Activated T-helper 1 cell treated with anti-CD3 and anti-CD28 coated beads, Interleukin-12 subunit alpha, Interleukin-12 subunit beta, Interleukin-2, Interleukin-4 antibody, amounts not matched to agents 30 ng/mL and 10 ng/mL and 1 ng/mL, durations not matched to agents 14 hours and 24 hours and 36 hours (primary cell): ENCODE results near the gene LZTR1. TPM values are rescaled to one million over a fixed set of nuclear protein-coding genes. Genes with fewer than 3 reads are reported as not detected.
"Not testable (repeated sequence)": the region's sequence is repeated elsewhere in the genome, so short reads cannot be mapped to it uniquely, and the experiment has no call there.

Experiments
- DNase-seq: peaks from one replicate; pipeline ENCODE4 v3.0.0; 2021; ENCODE audit warnings: low spot score
- H3K27ac Mint-ChIP-seq: one replicate; pipeline ENCODE4 v1.8.0; 2021; ENCODE audit warnings: mild to moderate bottlenecking, mixed read lengths
- H3K27me3 Mint-ChIP-seq: one replicate; pipeline ENCODE4 v1.8.0; 2022; ENCODE audit warnings: mild to moderate bottlenecking, moderate library complexity, mixed read lengths; ENCODE audit not compliant: insufficient read depth
- H3K36me3 Mint-ChIP-seq: one replicate; pipeline ENCODE4 v1.8.0; 2021; ENCODE audit warnings: low read depth, mixed read lengths
- H3K4me1 Mint-ChIP-seq: one replicate; pipeline ENCODE4 v1.8.0; 2021; ENCODE audit warnings: low read depth, mixed read lengths
- H3K4me3 Mint-ChIP-seq: one replicate; pipeline ENCODE4 v1.8.0; 2021; ENCODE audit warnings: mild to moderate bottlenecking, moderate library complexity, mixed read lengths
- H3K9me3 Mint-ChIP-seq: one replicate; pipeline ENCODE4 v1.8.0; 2021; ENCODE audit warnings: mixed read lengths
- intact Hi-C: fragments of 100-400 bp; cut with micrococcal nuclease; formaldehyde crosslinking; loops from one replicate; pipeline ENCODE4 v1.15.1; 2024
- total RNA-seq: library from RNA; stranded (reverse); gene quantifications from 2 replicates; pipeline ENCODE4 v1.2.3, GENCODE V29; 2022

The LZTR1 gene
- total RNA-seq, 1 donor from 2014 or later: 81.9 TPM

GRCh38 chr22:21030032-21030431 is 47.9 kb downstream of the LZTR1 start:
- Mint-ChIP-seq H3K27ac (no peak overlapping the region), H3K27me3 (peaks cover 30% of the 10 kb centered on the region), H3K4me3 (no peak overlapping the region), H3K36me3 (no peaks in the 10 kb centered on the region), H3K4me1 (peaks cover 11% of the 10 kb centered on the region), H3K9me3 (no peaks in the 10 kb centered on the region)
- DNase-seq: no peak
- intact Hi-C loops: no loop called here

- no peak for DNase-seq
- Mint-ChIP-seq H3K27me3 (peaks cover 31% of the 10 kb centered on the region), H3K4me3 (no peak overlapping the region), H3K4me1 (peaks cover 6% of the 10 kb centered on the region), H3K36me3 (no peaks in the 10 kb centered on the region), H3K9me3 (no peaks in the 10 kb centered on the region), H3K27ac (no peak overlapping the region)
- intact Hi-C loops: no loop called here
Observed at GRCh38 chr22:21030621-21031544, 48.8 kb downstream of the LZTR1 start.

GRCh38 chr22:21031545-21032036 is 49.5 kb downstream of the LZTR1 start:
- peaks cover 6% of the 10 kb centered on the region for H3K4me1 Mint-ChIP-seq
- no peaks in the 10 kb centered on the region for H3K36me3 Mint-ChIP-seq
- no peak overlapping the region for H3K27ac Mint-ChIP-seq
- intact Hi-C loops: no loop called here
- no peak overlapping the region for H3K4me3 Mint-ChIP-seq
- no peaks in the 10 kb centered on the region for H3K9me3 Mint-ChIP-seq
- H3K27me3 Mint-ChIP-seq: peaks cover 35% of the 10 kb centered on the region
- DNase-seq: no peak

GRCh38 chr22:21032037-21032867 is 50.2 kb downstream of the LZTR1 start, which contains the start of gene SLC7A4:
TSS of gene SLC7A4 (minus strand) at chr22:21032561. CDS start at chr22:21031812, 749 bp downstream.
- no peak for DNase-seq
- Mint-ChIP-seq H3K36me3 (no peaks in the 10 kb centered on the region), H3K4me3 (no peak within 1 kb of the TSS), H3K4me1 (peaks cover 6% of the 10 kb centered on the region), H3K27me3 (peaks cover 38% of the 10 kb centered on the region), H3K9me3 (no peaks in the 10 kb centered on the region), H3K27ac (no peak within 1 kb of the TSS)
- intact Hi-C loops: no loop called here

- no peaks in the 10 kb centered on the region for H3K9me3 Mint-ChIP-seq
- peaks cover 6% of the 10 kb centered on the region for H3K4me1 Mint-ChIP-seq
- peaks cover 39% of the 10 kb centered on the region for H3K27me3 Mint-ChIP-seq
- intact Hi-C loops: no loop called here
- DNase-seq: no peak
- H3K4me3 Mint-ChIP-seq: no peak overlapping the region
- no peak overlapping the region for H3K27ac Mint-ChIP-seq
- H3K36me3 Mint-ChIP-seq: no peaks in the 10 kb centered on the region
Observed at GRCh38 chr22:21032868-21033688, 51.0 kb downstream of the LZTR1 start.

- intact Hi-C loops: no loop called here
- H3K36me3 Mint-ChIP-seq: no peaks in the 10 kb centered on the region
- peaks cover 6% of the 10 kb centered on the region for H3K4me1 Mint-ChIP-seq
- H3K4me3 Mint-ChIP-seq: no peak overlapping the region
- H3K27me3 Mint-ChIP-seq: peaks cover 45% of the 10 kb centered on the region
- no peak for DNase-seq
- peak overlapping the region; percentile 44 for H3K27ac Mint-ChIP-seq
- H3K9me3 Mint-ChIP-seq: no peaks in the 10 kb centered on the region
Observed at GRCh38 chr22:21033895-21034294, 51.8 kb downstream of the LZTR1 start.

GRCh38 chr22:21034989-21035388 is 52.9 kb downstream of the LZTR1 start:
- peaks cover 42% of the 10 kb centered on the region for H3K27me3 Mint-ChIP-seq
- no peak overlapping the region for H3K4me3 Mint-ChIP-seq
- DNase-seq: no peak
- intact Hi-C loops: no loop called here
- no peak overlapping the region for H3K27ac Mint-ChIP-seq
- no peaks in the 10 kb centered on the region for H3K36me3 Mint-ChIP-seq
- H3K9me3 Mint-ChIP-seq: no peaks in the 10 kb centered on the region
- peaks cover 6% of the 10 kb centered on the region for H3K4me1 Mint-ChIP-seq

- Mint-ChIP-seq H3K27me3 (peaks cover 33% of the 10 kb centered on the region), H3K9me3 (no peaks in the 10 kb centered on the region), H3K4me1 (peaks cover 10% of the 10 kb centered on the region), H3K4me3 (no peak overlapping the region), H3K36me3 (no peaks in the 10 kb centered on the region), H3K27ac (no peak overlapping the region)
- intact Hi-C loops: no loop called here
- no peak for DNase-seq
Observed at GRCh38 chr22:21038405-21038804, 56.3 kb downstream of the LZTR1 start.

GRCh38 chr22:21039158-21039557 is 57.1 kb downstream of the LZTR1 start:
- H3K4me3 Mint-ChIP-seq, DNase-seq, H3K27ac Mint-ChIP-seq, H3K36me3 Mint-ChIP-seq, intact Hi-C loops, H3K9me3 Mint-ChIP-seq, H3K4me1 Mint-ChIP-seq: not testable (repeated sequence)
- peaks cover 28% of the 10 kb centered on the region for H3K27me3 Mint-ChIP-seq

- H3K4me3 Mint-ChIP-seq: no peak overlapping the region
- peaks cover 17% of the 10 kb centered on the region for H3K4me1 Mint-ChIP-seq
- no peaks in the 10 kb centered on the region for H3K9me3 Mint-ChIP-seq
- peaks cover 31% of the 10 kb centered on the region for H3K27me3 Mint-ChIP-seq
- DNase-seq: no peak
- intact Hi-C loops: no loop called here
- H3K27ac Mint-ChIP-seq: no peak overlapping the region
- H3K36me3 Mint-ChIP-seq: no peaks in the 10 kb centered on the region
Observed at GRCh38 chr22:21041937-21042336, 59.8 kb downstream of the LZTR1 start.

- Mint-ChIP-seq H3K27ac (no peak overlapping the region), H3K27me3 (peaks cover 27% of the 10 kb centered on the region), H3K36me3 (no peaks in the 10 kb centered on the region), H3K4me3 (no peak overlapping the region), H3K9me3 (no peaks in the 10 kb centered on the region), H3K4me1 (peaks cover 17% of the 10 kb centered on the region)
- intact Hi-C loops: no loop called here
- no peak for DNase-seq
Observed at GRCh38 chr22:21042978-21043859, 61.1 kb downstream of the LZTR1 start.
